GM12878 (cell line): ENCODE data around the gene ARHGEF16. TPM values are rescaled to one million over a fixed set of nuclear protein-coding genes. Genes with fewer than 3 reads are reported as not detected.

Experiments used
- ATAC-seq: fragments of 200-7000 bp; cut with Tn5 transposase; 3 replicates; pipeline ENCODE4 v1.9.1; 2020; ENCODE audit warnings: mild to moderate bottlenecking, moderate library complexity
- BruUV-seq: library from RNA; stranded (reverse); fragments of 400-500 nt; replicated peaks from 2 replicates; lab custom pipeline; 2021; lab: Mats Ljungman, UMichigan
- CTCF ChIA-PET: fragments of 300-600 bp; sonication (Branson Sonifier 250); formaldehyde crosslinking; extraction: SDS; loops from one replicate; lab custom pipeline; 2021; ENCODE audit warnings: inconsistent platforms; lab: Yijun Ruan, JAX
- POLR2A ChIA-PET: fragments of 350-600 bp; formaldehyde crosslinking; extraction: SDS; loops from one replicate; lab custom pipeline; 2021; ENCODE audit warnings: inconsistent platforms; lab: Charles Lee
- RAD21 ChIA-PET: fragments of 300-600 bp; sonication (Branson Sonifier 250); formaldehyde crosslinking; loops from one replicate; lab custom pipeline; 2023; ENCODE audit warnings: antibody characterized with exemption; ENCODE audit not compliant: unreplicated experiment; lab: Charles Lee
- SMC1A ChIA-PET: fragments of 300-600 bp; sonication (Branson Sonifier 250); formaldehyde crosslinking; loops from one replicate; lab custom pipeline; 2023; ENCODE audit not compliant: unreplicated experiment, uncharacterized antibody; lab: Charles Lee
- DNase-seq: peaks from one replicate; pipeline ENCODE4 v3.0.0-alpha.2; 2011; ENCODE audit warnings: low read depth, low spot score
- FAIRE-seq: peaks from 3 replicates; lab custom pipeline; 2011; peaks lifted over from hg19 to GRCh38; lab: Jason Lieb, UNC
- H2AFZ ChIP-seq: 2 replicates; pipeline ENCODE4 v1.6.0; 2011; ENCODE audit warnings: low read depth, low read length, control low read depth; ENCODE audit not compliant: control insufficient read depth
- H3K27ac ChIP-seq: 2 replicates; pipeline ENCODE4 v1.5.1; 2011; ENCODE audit warnings: control low read depth; ENCODE audit not compliant: control insufficient read depth, insufficient read depth
- H3K27me3 ChIP-seq, 2 experiments: replicated peaks in 1 of 2; 2 replicates each; pipeline versions ENCODE4 v1.6.0 to v1.6.1; 2011; ENCODE audit warnings: low read length in 1 of 2; ENCODE audit not compliant: control insufficient read depth in 2 of 2, insufficient read depth in 2 of 2
- H3K36me3 ChIP-seq, 2 experiments: 2 replicates each; pipeline ENCODE4 v1.5.1; 2011; ENCODE audit warnings: low read length in 1 of 2; ENCODE audit not compliant: control insufficient read depth in 2 of 2, insufficient read depth in 2 of 2
- H3K4me1 ChIP-seq: 2 replicates; pipeline ENCODE4 v1.6.1; 2011; ENCODE audit warnings: mild to moderate bottlenecking, low read length, moderate library complexity, mixed read lengths; ENCODE audit not compliant: control insufficient read depth, insufficient read depth
- H3K4me2 ChIP-seq: 2 replicates; pipeline ENCODE4 v1.6.0; 2011; ENCODE audit warnings: control low read depth; ENCODE audit not compliant: control insufficient read depth, insufficient read depth
- H3K4me3 ChIP-seq: fragments of 200-600 bp; sonication (generic); 2 replicates; pipeline ENCODE4 v1.5.1; 2016
- H3K79me2 ChIP-seq: 2 replicates; pipeline ENCODE4 v1.6.0; 2011; ENCODE audit warnings: low read length; ENCODE audit not compliant: control insufficient read depth, insufficient read depth
- H3K9ac ChIP-seq: 2 replicates; pipeline ENCODE4 v1.8.0; 2011; ENCODE audit warnings: low read length, control low read depth, mixed read lengths; ENCODE audit not compliant: control insufficient read depth, insufficient read depth
- H3K9me3 ChIP-seq: replicated peaks from 3 replicates; pipeline ENCODE4 v1.5.1; 2011; ENCODE audit warnings: mild to moderate bottlenecking, low read length; ENCODE audit not compliant: control insufficient read depth, insufficient read depth
- H4K20me1 ChIP-seq: 2 replicates; pipeline ENCODE4 v1.6.0; 2011; ENCODE audit not compliant: control insufficient read depth, insufficient read depth
- ATF7 ChIP-seq: fragments of 450-650 bp; IDR thresholded peaks from 2 replicates; pipeline ENCODE4 v1.6.1; 2016; ENCODE audit warnings: low read depth, mild to moderate bottlenecking
- MYC ChIP-seq: IDR thresholded peaks from 2 replicates; pipeline ENCODE4 v1.6.1; 2011; ENCODE audit warnings: mild to moderate bottlenecking, low read length, moderate library complexity, inconsistent platforms; ENCODE audit not compliant: insufficient read depth, insufficient replicate concordance, insufficient read length, severe bottlenecking
- SREBF1 ChIP-seq: IDR thresholded peaks from 2 replicates; pipeline ENCODE4 v1.6.1; 2012; ENCODE audit warnings: mild to moderate bottlenecking, low read length
- WGBS: methylation state at CpG from one replicate; pipeline ENCODE4 v1.1.6; 2016; ENCODE audit warnings: low lambda C conversion rate; ENCODE audit not compliant: insufficient replicate concordance, insufficient coverage; ENCODE audit errors: missing lambda C conversion rate; 5-methylcytosine and 5-hydroxymethylcytosine counted together
- in situ Hi-C: fragments of 300-500 bp; cut with MboI; formaldehyde crosslinking; loops from 9 replicates; pipeline ENCODE4 v1.14.3; 2018; ENCODE audit warnings: mixed read lengths
- intact Hi-C: fragments of 100-400 bp; cut with micrococcal nuclease; formaldehyde crosslinking; loops from one replicate; pipeline ENCODE4 v1.14.2; 2022; ENCODE audit not compliant: unreplicated experiment
- polyA plus RNA-seq, 11 experiments: library from polyadenylated mRNA; depleted of rRNA in 4 of 11; unstranded in 6 of 11; stranded (reverse) in 5 of 11; fragments of >200 nt; fragmentation: Nextera tagmentation in 4 of 11; fragmentation: Illumina TruSeq in 1 of 11; extraction: Ambion mirVana in 4 of 11; extraction: Trizol in 1 of 11; gene quantifications; 1 replicate in 1 of 11; 2 replicates in 10 of 11; pipeline versions ENCODE4 v1.2.1 to v1.2.3, GENCODE V29; 2011 to 2016; ENCODE audit warnings: inconsistent platforms in 2 of 11, missing spikeins in 2 of 11, low read depth in 1 of 11
- total RNA-seq, 4 experiments: library from RNA; depleted of rRNA in 3 of 4; stranded (reverse); fragments of >200 nt in 3 of 4; fragmentation: Illumina TruSeq in 1 of 4; extraction: Trizol in 1 of 4; gene quantifications; 2 replicates each; pipeline versions ENCODE4 v1.2.1 to v1.2.3, GENCODE V29; 2013 to 2021
- TF ChIP-seq, protein P1 (sequence below): IDR thresholded peaks from 2 replicates; pipeline ENCODE4 v1.6.1; 2012; ENCODE audit warnings: mild to moderate bottlenecking, low read depth, low read length
- TF ChIP-seq, protein P2 (sequence below): fragments of 450-650 bp; IDR thresholded peaks from 2 replicates; pipeline ENCODE4 v1.6.1; 2018; ENCODE audit warnings: mild to moderate bottlenecking, low read depth, moderate library complexity; ENCODE audit not compliant: partially characterized antibody
- TF ChIP-seq, protein P3 (sequence below): IDR thresholded peaks from 2 replicates; pipeline ENCODE4 v1.6.1; 2011; ENCODE audit warnings: mild to moderate bottlenecking, low read depth, low read length, moderate library complexity; ENCODE audit not compliant: insufficient replicate concordance
- TF ChIP-seq, protein P4 (sequence below): fragments of 450-650 bp; IDR thresholded peaks from 2 replicates; pipeline ENCODE4 v1.6.1; 2017; ENCODE audit warnings: low read depth, mild to moderate bottlenecking, moderate library complexity

The ARHGEF16 gene
- total and polyA plus RNA-seq, 10 of the 15 experiments (the other 5 are each of a cell fraction or from before 2014, with no cell fraction given): not detected

DNA sequence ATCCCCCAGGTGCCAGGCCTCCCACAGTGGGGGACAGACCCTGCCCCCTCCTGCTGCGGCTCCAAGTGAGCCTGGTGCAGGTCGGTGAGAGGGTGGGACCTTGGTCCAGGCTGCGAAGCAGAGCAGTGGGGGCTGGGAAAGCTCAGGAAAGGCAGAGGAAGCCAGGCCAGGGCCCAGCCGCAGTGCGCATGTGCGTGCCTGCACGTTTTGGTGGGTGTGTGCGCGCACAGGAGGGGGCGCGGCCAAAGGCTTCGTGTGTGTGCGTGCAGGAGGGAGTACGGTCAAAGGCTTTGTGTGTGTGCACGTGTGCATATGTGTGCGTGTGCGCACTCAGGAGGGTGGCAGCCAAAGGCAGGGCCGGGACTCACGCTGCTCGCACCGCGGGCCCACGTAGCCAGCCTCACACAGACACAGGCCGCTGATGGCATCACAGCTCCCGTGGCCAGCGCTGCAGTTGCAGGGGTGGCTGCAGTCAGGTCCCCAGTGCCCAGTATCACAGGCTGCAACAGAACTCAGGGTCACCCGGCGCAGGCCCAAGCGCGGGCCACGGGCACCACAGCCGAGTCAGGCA is 45.9 kb downstream of the ARHGEF16 start:
- no peaks in the 10 kb centered on the region for H3K36me3 ChIP-seq
- H4K20me1 ChIP-seq: no peaks in the 10 kb centered on the region
- H3K27ac ChIP-seq: no peak overlapping the region
- RAD21 ChIA-PET: no interaction called here
- SMC1A ChIA-PET: no interaction called here
- POLR2A ChIA-PET: no interaction called here
- FAIRE-seq (no peak), ATAC-seq (no peak), DNase-seq (no peak)
- H3K79me2 ChIP-seq: no peaks in the 10 kb centered on the region
- no peak overlapping the region for H3K4me3 ChIP-seq
- CTCF ChIA-PET: no interaction called here
- H3K9me3 ChIP-seq: no peaks in the 10 kb centered on the region
- H3K4me1 ChIP-seq: no peaks in the 10 kb centered on the region
- H3K27me3 ChIP-seq: no peaks in the 10 kb centered on the region
- H3K9ac ChIP-seq: no peak overlapping the region
- 68% methylated on average over 32 of the region's 32 CpGs for WGBS
- TF ChIP-seq, protein P1, sequence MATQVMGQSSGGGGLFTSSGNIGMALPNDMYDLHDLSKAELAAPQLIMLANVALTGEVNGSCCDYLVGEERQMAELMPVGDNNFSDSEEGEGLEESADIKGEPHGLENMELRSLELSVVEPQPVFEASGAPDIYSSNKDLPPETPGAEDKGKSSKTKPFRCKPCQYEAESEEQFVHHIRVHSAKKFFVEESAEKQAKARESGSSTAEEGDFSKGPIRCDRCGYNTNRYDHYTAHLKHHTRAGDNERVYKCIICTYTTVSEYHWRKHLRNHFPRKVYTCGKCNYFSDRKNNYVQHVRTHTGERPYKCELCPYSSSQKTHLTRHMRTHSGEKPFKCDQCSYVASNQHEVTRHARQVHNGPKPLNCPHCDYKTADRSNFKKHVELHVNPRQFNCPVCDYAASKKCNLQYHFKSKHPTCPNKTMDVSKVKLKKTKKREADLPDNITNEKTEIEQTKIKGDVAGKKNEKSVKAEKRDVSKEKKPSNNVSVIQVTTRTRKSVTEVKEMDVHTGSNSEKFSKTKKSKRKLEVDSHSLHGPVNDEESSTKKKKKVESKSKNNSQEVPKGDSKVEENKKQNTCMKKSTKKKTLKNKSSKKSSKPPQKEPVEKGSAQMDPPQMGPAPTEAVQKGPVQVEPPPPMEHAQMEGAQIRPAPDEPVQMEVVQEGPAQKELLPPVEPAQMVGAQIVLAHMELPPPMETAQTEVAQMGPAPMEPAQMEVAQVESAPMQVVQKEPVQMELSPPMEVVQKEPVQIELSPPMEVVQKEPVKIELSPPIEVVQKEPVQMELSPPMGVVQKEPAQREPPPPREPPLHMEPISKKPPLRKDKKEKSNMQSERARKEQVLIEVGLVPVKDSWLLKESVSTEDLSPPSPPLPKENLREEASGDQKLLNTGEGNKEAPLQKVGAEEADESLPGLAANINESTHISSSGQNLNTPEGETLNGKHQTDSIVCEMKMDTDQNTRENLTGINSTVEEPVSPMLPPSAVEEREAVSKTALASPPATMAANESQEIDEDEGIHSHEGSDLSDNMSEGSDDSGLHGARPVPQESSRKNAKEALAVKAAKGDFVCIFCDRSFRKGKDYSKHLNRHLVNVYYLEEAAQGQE: no peak
- TF ChIP-seq MYC: no peak
- TF ChIP-seq, protein P2, sequence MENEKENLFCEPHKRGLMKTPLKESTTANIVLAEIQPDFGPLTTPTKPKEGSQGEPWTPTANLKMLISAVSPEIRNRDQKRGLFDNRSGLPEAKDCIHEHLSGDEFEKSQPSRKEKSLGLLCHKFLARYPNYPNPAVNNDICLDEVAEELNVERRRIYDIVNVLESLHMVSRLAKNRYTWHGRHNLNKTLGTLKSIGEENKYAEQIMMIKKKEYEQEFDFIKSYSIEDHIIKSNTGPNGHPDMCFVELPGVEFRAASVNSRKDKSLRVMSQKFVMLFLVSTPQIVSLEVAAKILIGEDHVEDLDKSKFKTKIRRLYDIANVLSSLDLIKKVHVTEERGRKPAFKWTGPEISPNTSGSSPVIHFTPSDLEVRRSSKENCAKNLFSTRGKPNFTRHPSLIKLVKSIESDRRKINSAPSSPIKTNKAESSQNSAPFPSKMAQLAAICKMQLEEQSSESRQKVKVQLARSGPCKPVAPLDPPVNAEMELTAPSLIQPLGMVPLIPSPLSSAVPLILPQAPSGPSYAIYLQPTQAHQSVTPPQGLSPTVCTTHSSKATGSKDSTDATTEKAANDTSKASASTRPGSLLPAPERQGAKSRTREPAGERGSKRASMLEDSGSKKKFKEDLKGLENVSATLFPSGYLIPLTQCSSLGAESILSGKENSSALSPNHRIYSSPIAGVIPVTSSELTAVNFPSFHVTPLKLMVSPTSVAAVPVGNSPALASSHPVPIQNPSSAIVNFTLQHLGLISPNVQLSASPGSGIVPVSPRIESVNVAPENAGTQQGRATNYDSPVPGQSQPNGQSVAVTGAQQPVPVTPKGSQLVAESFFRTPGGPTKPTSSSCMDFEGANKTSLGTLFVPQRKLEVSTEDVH: no peak
- no peak for TF ChIP-seq ATF7
- TF ChIP-seq SREBF1: no peak
- TF ChIP-seq, protein P3, sequence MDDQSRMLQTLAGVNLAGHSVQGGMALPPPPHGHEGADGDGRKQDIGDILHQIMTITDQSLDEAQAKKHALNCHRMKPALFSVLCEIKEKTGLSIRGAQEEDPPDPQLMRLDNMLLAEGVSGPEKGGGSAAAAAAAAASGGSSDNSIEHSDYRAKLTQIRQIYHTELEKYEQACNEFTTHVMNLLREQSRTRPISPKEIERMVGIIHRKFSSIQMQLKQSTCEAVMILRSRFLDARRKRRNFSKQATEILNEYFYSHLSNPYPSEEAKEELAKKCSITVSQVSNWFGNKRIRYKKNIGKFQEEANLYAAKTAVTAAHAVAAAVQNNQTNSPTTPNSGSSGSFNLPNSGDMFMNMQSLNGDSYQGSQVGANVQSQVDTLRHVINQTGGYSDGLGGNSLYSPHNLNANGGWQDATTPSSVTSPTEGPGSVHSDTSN: no peak
- TF ChIP-seq, protein P4, sequence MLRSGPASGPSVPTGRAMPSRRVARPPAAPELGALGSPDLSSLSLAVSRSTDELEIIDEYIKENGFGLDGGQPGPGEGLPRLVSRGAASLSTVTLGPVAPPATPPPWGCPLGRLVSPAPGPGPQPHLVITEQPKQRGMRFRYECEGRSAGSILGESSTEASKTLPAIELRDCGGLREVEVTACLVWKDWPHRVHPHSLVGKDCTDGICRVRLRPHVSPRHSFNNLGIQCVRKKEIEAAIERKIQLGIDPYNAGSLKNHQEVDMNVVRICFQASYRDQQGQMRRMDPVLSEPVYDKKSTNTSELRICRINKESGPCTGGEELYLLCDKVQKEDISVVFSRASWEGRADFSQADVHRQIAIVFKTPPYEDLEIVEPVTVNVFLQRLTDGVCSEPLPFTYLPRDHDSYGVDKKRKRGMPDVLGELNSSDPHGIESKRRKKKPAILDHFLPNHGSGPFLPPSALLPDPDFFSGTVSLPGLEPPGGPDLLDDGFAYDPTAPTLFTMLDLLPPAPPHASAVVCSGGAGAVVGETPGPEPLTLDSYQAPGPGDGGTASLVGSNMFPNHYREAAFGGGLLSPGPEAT: no peak
- BruUV-seq: no TSS peak
- H3K4me2 ChIP-seq: no peak overlapping the region
- in situ Hi-C loops (no loop called here), intact Hi-C loops (no loop called here)
- no peak overlapping the region for H2AFZ ChIP-seq
